Coronary artery (tissue), 2 donors: Measurements from ENCODE around the gene PRTFDC1.

Experiments
- DNase-seq: peaks from one replicate; pipeline ENCODE4 v3.0.0-alpha.2; 2017; ENCODE audit warnings: low spot score
- H3K27ac ChIP-seq, 2 donors: fragments of 200-600 bp; sonication (generic); one replicate each; pipeline ENCODE4 v1.5.1; 2016 to 2019
- H3K4me3 ChIP-seq: fragments of 200-600 bp; sonication (generic); 2 replicates; pipeline ENCODE4 v1.5.1; 2016; ENCODE audit warnings: mild to moderate bottlenecking, moderate library complexity
- CTCF ChIP-seq: fragments of 200-600 bp; sonication (generic); IDR thresholded peaks from one replicate; pipeline ENCODE4 v1.5.1; 2019; ENCODE audit warnings: antibody characterized with exemption

The PRTFDC1 gene

GRCh38 chr10:24989867-24990266 lies 37.5 kb upstream of the PRTFDC1 start:
- DNase-seq, result no peak
- H3K4me3 ChIP-seq, result no peak overlapping the region

GRCh38 chr10:24988831-24989640 lies 36.6 kb upstream of the PRTFDC1 start:
- Histone ChIP-seq H3K27ac (no peak overlapping the region), H3K4me3 (no peak overlapping the region)
- TF ChIP-seq CTCF, result no peak
- no peak for DNase-seq

More at GRCh38 chr10:24989867-24990266, 37.5 kb upstream of the PRTFDC1 start:
- no peak for TF ChIP-seq CTCF
- H3K27ac ChIP-seq, result no peak overlapping the region

GRCh38 chr10:24984906-24985305 lies 32.5 kb upstream of the PRTFDC1 start:
- H3K4me3 ChIP-seq, result no peak overlapping the region
- no peak overlapping the region for H3K27ac ChIP-seq
- no peak for TF ChIP-seq CTCF
- DNase-seq, result no peak

- H3K4me3 ChIP-seq, result no peak overlapping the region
- no peak overlapping the region for H3K27ac ChIP-seq
- DNase-seq, result no peak
- TF ChIP-seq CTCF, result no peak
Observed at GRCh38 chr10:24983946-24984345, 31.5 kb upstream of the PRTFDC1 start.

GRCh38 chr10:24983130-24983529 lies 30.7 kb upstream of the PRTFDC1 start:
- H3K4me3 ChIP-seq, result no peak overlapping the region
- TF ChIP-seq CTCF, result no peak
- no peak for DNase-seq
- H3K27ac ChIP-seq, result no peak overlapping the region

- no peak overlapping the region for H3K4me3 ChIP-seq
- TF ChIP-seq CTCF, result no peak
Observed at GRCh38 chr10:24982319-24983112, 30.1 kb upstream of the PRTFDC1 start.

More at GRCh38 chr10:24982319-24983112, 30.1 kb upstream of the PRTFDC1 start:
- DNase-seq, result no peak
- no peak overlapping the region for H3K27ac ChIP-seq
